HEK293 (cell line): ENCODE measurements around the gene PIK3R2.
A peak's percentile ranks its signal among the peaks of the same experiment; 100 is the strongest.

Experiments used
- CTCF ChIA-PET: fragments of 350-600 bp; formaldehyde crosslinking; extraction: SDS; loops from one replicate; lab custom pipeline; 2021; ENCODE audit warnings: antibody characterized with exemption; lab: Yijun Ruan, JAX
- POLR2A ChIA-PET: fragments of 300-600 bp; formaldehyde crosslinking; extraction: SDS; loops from one replicate; lab custom pipeline; 2020; ENCODE audit warnings: antibody characterized with exemption, inconsistent platforms; lab: Yijun Ruan, JAX
- H3K27ac ChIP-seq: fragments of 200-500 bp; sonication (Bioruptor generic); 2 replicates; pipeline ENCODE4 v1.5.1; 2014; ENCODE audit warnings: low read depth, low read length, control low read depth, inconsistent platforms; ENCODE audit errors: extremely low read depth
- H3K36me3 ChIP-seq, 2 experiments: fragments of 200-500 bp in 1 of 2; sonication (Bioruptor generic) in 1 of 2; 1 replicate in 1 of 2; 2 replicates in 1 of 2; pipeline ENCODE4 v1.5.1; 2014 to 2017; ENCODE audit warnings: inconsistent platforms in 2 of 2, low read length in 2 of 2; ENCODE audit not compliant: control insufficient read depth in 2 of 2, insufficient read depth in 1 of 2
- H3K4me1 ChIP-seq: fragments of 200-500 bp; sonication (Bioruptor generic); 2 replicates; pipeline ENCODE4 v1.5.1; 2014; ENCODE audit warnings: mild to moderate bottlenecking, low read length, inconsistent platforms; ENCODE audit not compliant: control insufficient read depth, insufficient read depth
- H3K4me3 ChIP-seq: 2 replicates; pipeline ENCODE4 v1.5.1; 2011; ENCODE audit warnings: low read depth, mild to moderate bottlenecking, control low read depth, low read length, moderate library complexity
- H3K9me3 ChIP-seq: fragments of 200-500 bp; sonication (Bioruptor generic); 2 replicates; pipeline ENCODE4 v1.5.1; 2014; ENCODE audit warnings: low read depth, low read length, inconsistent platforms; ENCODE audit not compliant: control insufficient read depth, insufficient read depth
- ATF2 ChIP-seq: fragments of 450-650 bp; formaldehyde crosslinking; IDR thresholded peaks from 2 replicates; pipeline ENCODE4 v1.5.1; 2016; ENCODE audit warnings: missing biosample characterization, missing genetic modification characterization, low read depth
- BCL11B ChIP-seq: fragments of 450-650 bp; formaldehyde crosslinking; IDR thresholded peaks from 2 replicates; pipeline ENCODE4 v1.5.1; 2016; ENCODE audit warnings: low read depth, missing biosample characterization, missing genetic modification characterization
- KLF9 ChIP-seq: fragments of 450-650 bp; formaldehyde crosslinking; IDR thresholded peaks from 2 replicates; pipeline ENCODE4 v1.5.1; 2016; ENCODE audit warnings: missing biosample characterization, missing genetic modification characterization, low read depth
- PATZ1 ChIP-seq: fragments of 450-650 bp; formaldehyde crosslinking; IDR thresholded peaks from 2 replicates; pipeline ENCODE4 v1.5.1; 2016; ENCODE audit warnings: missing biosample characterization, missing genetic modification characterization
- REST ChIP-seq: fragments of 450-650 bp; formaldehyde crosslinking; IDR thresholded peaks from 2 replicates; pipeline ENCODE4 v1.5.1; 2016; ENCODE audit warnings: missing biosample characterization, missing genetic modification characterization
- ZFHX2 ChIP-seq: fragments of 450-650 bp; formaldehyde crosslinking; conservative IDR thresholded peaks from 2 replicates; pipeline ENCODE4 v1.5.1; 2016; ENCODE audit warnings: missing biosample characterization, missing genetic modification characterization
- ZFP37 ChIP-seq: fragments of 450-650 bp; formaldehyde crosslinking; IDR thresholded peaks from 2 replicates; pipeline ENCODE4 v1.5.1; 2016; ENCODE audit warnings: missing biosample characterization, missing genetic modification characterization
- ZNF132 ChIP-seq: fragments of 450-650 bp; formaldehyde crosslinking; IDR thresholded peaks from 2 replicates; pipeline ENCODE4 v1.5.1; 2017; ENCODE audit warnings: missing biosample characterization, missing genetic modification characterization, borderline replicate concordance
- ZNF155 ChIP-seq: fragments of 450-650 bp; formaldehyde crosslinking; IDR thresholded peaks from 2 replicates; pipeline ENCODE4 v1.5.1; 2016; ENCODE audit warnings: missing biosample characterization, missing genetic modification characterization
- ZNF169 ChIP-seq: fragments of 450-650 bp; formaldehyde crosslinking; IDR thresholded peaks from 2 replicates; pipeline ENCODE4 v1.5.1; 2016; ENCODE audit warnings: missing biosample characterization, missing genetic modification characterization
- ZNF202 ChIP-seq: fragments of 450-650 bp; formaldehyde crosslinking; IDR thresholded peaks from 2 replicates; pipeline ENCODE4 v1.5.1; 2016; ENCODE audit warnings: missing biosample characterization, missing genetic modification characterization, borderline replicate concordance
- ZNF214 ChIP-seq: fragments of 450-650 bp; formaldehyde crosslinking; IDR thresholded peaks from 2 replicates; pipeline ENCODE4 v1.5.1; 2017; ENCODE audit warnings: missing biosample characterization, mild to moderate bottlenecking, missing genetic modification characterization, borderline replicate concordance
- ZNF221 ChIP-seq: fragments of 450-650 bp; formaldehyde crosslinking; IDR thresholded peaks from 2 replicates; pipeline ENCODE4 v1.5.1; 2017; ENCODE audit warnings: missing biosample characterization, missing genetic modification characterization, borderline replicate concordance
- ZNF23 ChIP-seq: fragments of 450-650 bp; formaldehyde crosslinking; IDR thresholded peaks from 2 replicates; pipeline ENCODE4 v1.5.1; 2016; ENCODE audit warnings: missing biosample characterization, missing genetic modification characterization, borderline replicate concordance
- ZNF248 ChIP-seq: fragments of 450-650 bp; formaldehyde crosslinking; IDR thresholded peaks from 2 replicates; pipeline ENCODE4 v1.5.1; 2017; ENCODE audit warnings: missing biosample characterization, missing genetic modification characterization
- ZNF350 ChIP-seq: fragments of 450-650 bp; formaldehyde crosslinking; IDR thresholded peaks from 2 replicates; pipeline ENCODE4 v1.5.0; 2017; ENCODE audit warnings: missing biosample characterization, mild to moderate bottlenecking, missing genetic modification characterization
- ZNF354C ChIP-seq: fragments of 450-650 bp; formaldehyde crosslinking; IDR thresholded peaks from 2 replicates; pipeline ENCODE4 v1.5.1; 2016; ENCODE audit warnings: missing biosample characterization, missing genetic modification characterization, low read depth, borderline replicate concordance
- ZNF48 ChIP-seq: fragments of 450-650 bp; formaldehyde crosslinking; IDR thresholded peaks from 2 replicates; pipeline ENCODE4 v1.5.1; 2016; ENCODE audit warnings: missing biosample characterization, missing genetic modification characterization
- ZNF530 ChIP-seq: fragments of 450-650 bp; formaldehyde crosslinking; IDR thresholded peaks from 2 replicates; pipeline ENCODE4 v1.5.1; 2016; ENCODE audit warnings: low read depth, missing biosample characterization, missing genetic modification characterization
- ZNF571 ChIP-seq: fragments of 450-650 bp; formaldehyde crosslinking; IDR thresholded peaks from 2 replicates; pipeline ENCODE4 v1.5.0; 2017; ENCODE audit warnings: missing biosample characterization, missing genetic modification characterization
- ZNF629 ChIP-seq: fragments of 450-650 bp; formaldehyde crosslinking; IDR thresholded peaks from 2 replicates; pipeline ENCODE4 v1.5.1; 2017; ENCODE audit warnings: missing biosample characterization, missing genetic modification characterization
- ZNF654 ChIP-seq: fragments of 450-650 bp; formaldehyde crosslinking; IDR thresholded peaks from 2 replicates; pipeline ENCODE4 v1.5.1; 2016; ENCODE audit warnings: low read depth, missing biosample characterization, missing genetic modification characterization
- ZNF664 ChIP-seq: fragments of 450-650 bp; formaldehyde crosslinking; IDR thresholded peaks from 2 replicates; pipeline ENCODE4 v1.5.1; 2016; ENCODE audit warnings: missing biosample characterization, missing genetic modification characterization
- ZNF701 ChIP-seq: fragments of 450-650 bp; formaldehyde crosslinking; IDR thresholded peaks from 2 replicates; pipeline ENCODE4 v1.5.1; 2016; ENCODE audit warnings: missing biosample characterization, missing genetic modification characterization
- ZNF76 ChIP-seq: fragments of 450-650 bp; formaldehyde crosslinking; IDR thresholded peaks from 2 replicates; pipeline ENCODE4; 2016; ENCODE audit warnings: low read depth, missing biosample characterization, missing genetic modification characterization, borderline replicate concordance
- ZNF768 ChIP-seq: fragments of 450-650 bp; formaldehyde crosslinking; IDR thresholded peaks from 2 replicates; pipeline ENCODE4 v1.5.1; 2018; ENCODE audit warnings: missing biosample characterization, mild to moderate bottlenecking, missing genetic modification characterization
- ZNF792 ChIP-seq: fragments of 450-650 bp; formaldehyde crosslinking; IDR thresholded peaks from 2 replicates; pipeline ENCODE4 v1.5.1; 2016; ENCODE audit warnings: missing biosample characterization, missing genetic modification characterization
- ZNF830 ChIP-seq: fragments of 450-650 bp; IDR thresholded peaks from 2 replicates; pipeline ENCODE4 v1.5.0; 2018; ENCODE audit warnings: missing biosample characterization, missing genetic modification characterization, low read depth, mild to moderate bottlenecking, moderate library complexity

PIK3R2 gene

DNA sequence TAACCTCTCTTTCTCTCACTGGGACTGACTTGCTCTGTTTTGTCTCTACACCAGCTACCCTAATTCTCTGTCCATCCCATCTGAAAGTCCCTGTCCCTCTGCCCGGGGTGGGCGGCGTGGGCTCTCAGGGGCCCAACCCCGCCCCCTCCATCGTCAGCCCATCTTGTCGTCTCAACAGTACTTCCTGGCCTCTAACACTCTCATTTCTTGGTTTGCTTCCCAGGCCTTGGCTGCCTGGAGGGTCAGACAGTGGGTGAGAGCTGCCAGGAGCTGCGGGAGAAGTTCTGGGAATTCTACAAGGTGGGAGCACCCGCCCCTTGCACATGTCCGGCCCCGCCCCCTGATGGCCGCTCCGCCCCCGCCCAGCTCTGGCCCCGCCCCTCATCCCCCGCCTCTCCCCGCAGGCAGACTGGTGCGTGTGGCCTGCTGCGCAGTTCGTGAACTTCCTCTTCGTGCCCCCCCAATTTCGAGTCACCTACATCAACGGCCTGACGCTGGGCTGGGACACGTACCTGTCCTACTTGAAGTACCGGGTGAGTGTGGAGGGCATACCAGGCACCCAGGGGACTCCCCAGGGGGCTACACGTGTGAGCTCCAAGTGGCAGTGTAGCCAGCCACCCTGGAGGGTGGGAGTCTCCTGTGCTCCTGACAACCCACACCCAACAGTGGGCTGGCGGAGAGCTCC, 41.7 kb downstream of the PIK3R2 start (continued):
- TF ChIP-seq ZNF169 (tag by site-specific recombination) (no peak), ZNF76 (no peak), ZNF664 (tag by site-specific recombination) (no peak), ZNF155 (tag by site-specific recombination) (no peak), ZFHX2 (tag by site-specific recombination) (peak; percentile 63; the same call in 1 of the 2 replicates), ZNF354C (no peak), PATZ1 (tag by site-specific recombination) (0 out of 2 replicates have a peak, but pooled peaks have one; percentile 35), ZNF221 (tag by site-specific recombination) (no peak), ZNF248 (no peak), KLF9 (tag by site-specific recombination) (peak; percentile 69; the same call in 1 of the 2 replicates), ATF2 (tag by site-specific recombination) (no peak)

DNA sequence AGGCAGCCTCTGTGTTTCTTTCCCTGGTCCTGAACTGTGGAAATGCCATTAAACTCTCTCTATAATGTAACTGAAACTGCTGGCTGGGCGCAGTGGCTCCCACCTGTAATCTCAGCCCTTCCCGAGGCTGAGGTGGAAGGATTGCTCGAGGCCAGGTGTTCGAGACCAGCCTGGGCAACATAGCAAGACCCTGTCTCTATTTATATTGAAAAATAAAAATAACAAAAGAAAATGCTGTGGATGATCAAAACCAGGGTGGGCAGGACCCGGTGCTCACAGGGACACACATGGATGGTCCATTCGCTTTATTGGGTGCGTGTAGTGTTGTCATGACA, 43.5 kb downstream of the PIK3R2 start:
- Histone ChIP-seq H3K27ac (no peak overlapping the region), H3K4me1 (no peaks in the 10 kb centered on the region), H3K9me3 (no peaks in the 10 kb centered on the region), H3K4me3 (no peak overlapping the region), H3K36me3 (peaks cover 4 to 28% of the 10 kb centered on the region in 2 experiments; a peak in 2 of 3 replicates)
- TF ChIP-seq ZNF530, result no peak
- TF ChIP-seq ZNF571 (tag by site-specific recombination), result no peak
- no peak for TF ChIP-seq ZNF48 (tag by site-specific recombination)
- TF ChIP-seq ZNF214 (tag by site-specific recombination), result no peak
- no peak for TF ChIP-seq ZNF654 (tag by site-specific recombination)
- no peak for TF ChIP-seq ZFP37
- no peak for TF ChIP-seq ZNF221 (tag by site-specific recombination)
- no peak for TF ChIP-seq ZNF792 (tag by site-specific recombination)
- no peak for TF ChIP-seq ZNF629 (tag by site-specific recombination)
- no peak for TF ChIP-seq ZNF23 (tag by site-specific recombination)
- no peak for TF ChIP-seq ZNF132
- CTCF ChIA-PET, result no interaction called here
- POLR2A ChIA-PET, result no interaction called here

- Histone ChIP-seq H3K4me1 (no peaks in the 10 kb centered on the region), H3K4me3 (no peak overlapping the region), H3K9me3 (no peaks in the 10 kb centered on the region), H3K27ac (no peak overlapping the region), H3K36me3 (peaks cover 4 to 29% of the 10 kb centered on the region in 2 experiments; a peak in 2 of 3 replicates)
- ChIA-PET CTCF (no interaction called here), POLR2A (interaction anchor here (0.6 kb wide), 1 partner anchor 145 kb away, joined by 3 read pairs; no protein-coding TSS in a partner anchor)
- TF ChIP-seq ZNF768 (tag by site-specific recombination), result no peak
- TF ChIP-seq REST (tag by site-specific recombination), result no peak
- no peak for TF ChIP-seq ZNF202 (tag by site-specific recombination)
- TF ChIP-seq ZNF350, result no peak
- no peak for TF ChIP-seq BCL11B (tag by site-specific recombination)
- no peak for TF ChIP-seq ZNF701 (tag by site-specific recombination)
- no peak for TF ChIP-seq ZNF830 (tag by site-specific recombination)
These were observed 44.3 kb downstream of the PIK3R2 start for GRCh38 chr19:18197306-18197705.
